Suprapubic skin (tissue), 4 donors: Measurements from ENCODE around the gene PRKD2. TPM values are rescaled to one million over a fixed set of nuclear protein-coding genes. Genes with fewer than 3 reads are reported as not detected.

Experiments used
- DNase-seq, 2 donors: peaks; one replicate each; pipeline ENCODE4 v3.0.0-alpha.2; 2019; ENCODE audit warnings: low spot score in 2 of 2
- H3K27ac ChIP-seq: fragments of 200-600 bp; sonication (generic); one replicate; pipeline ENCODE4 v1.5.1; 2019
- H3K27me3 ChIP-seq: fragments of 200-600 bp; sonication (generic); one replicate; pipeline ENCODE4 v1.5.1; 2019
- H3K36me3 ChIP-seq: fragments of 200-600 bp; sonication (generic); one replicate; pipeline ENCODE4 v1.5.1; 2019
- H3K4me1 ChIP-seq: fragments of 200-600 bp; sonication (generic); one replicate; pipeline ENCODE4 v1.5.1; 2019
- H3K4me3 ChIP-seq: fragments of 200-600 bp; sonication (generic); one replicate; pipeline ENCODE4 v1.5.1; 2019; ENCODE audit warnings: mild to moderate bottlenecking
- H3K9me3 ChIP-seq: fragments of 200-600 bp; sonication (generic); one replicate; pipeline ENCODE4 v1.5.1; 2019
- CTCF ChIP-seq, 2 donors: fragments of 200-600 bp in 1 of 2; fragments of 450-650 bp in 1 of 2; sonication (generic) in 1 of 2; IDR thresholded peaks; one replicate each; pipeline ENCODE4 v1.5.1; 2016 to 2019; ENCODE audit warnings: antibody characterized with exemption in 2 of 2, mild to moderate bottlenecking in 1 of 2, moderate library complexity in 1 of 2
- EP300 ChIP-seq: sonication (generic); formaldehyde crosslinking; IDR thresholded peaks from one replicate; pipeline ENCODE4 v1.6.1; 2017; ENCODE audit warnings: antibody characterized with exemption
- POLR2A ChIP-seq, 2 donors: fragments of 450-650 bp; IDR thresholded peaks; one replicate each; pipeline ENCODE4 v1.6.1; 2017; ENCODE audit warnings: antibody characterized with exemption in 2 of 2, mild to moderate bottlenecking in 2 of 2, moderate library complexity in 2 of 2
- POLR2AphosphoS5 ChIP-seq, 3 donors: sonication (generic); formaldehyde crosslinking; IDR thresholded peaks; one replicate each; pipeline ENCODE4 v1.6.1; 2017; ENCODE audit warnings: antibody characterized with exemption in 3 of 3
- WGBS: methylation state at CpG from one replicate; pipeline ENCODE4 v1.1.5; 2018; 5-methylcytosine and 5-hydroxymethylcytosine counted together
- total RNA-seq, 4 donors: library from RNA; depleted of rRNA; stranded (reverse); fragments of >200 nt; gene quantifications; one replicate each; pipeline ENCODE4 v1.1.0, GENCODE V29; 2016

Gene PRKD2
- total RNA-seq, 4 donors from 2014 or later = 51.5 to 136 (median 61.2) TPM

- no peak overlapping the region for H3K4me3 ChIP-seq
- 94% methylated on average over 18 of the region's 22 CpGs for WGBS
- no peak overlapping the region for H3K27ac ChIP-seq
- TF ChIP-seq POLR2A (IDR thresholded peaks at IDR 0.05) = no peak
- no peak for TF ChIP-seq POLR2AphosphoS5 (IDR thresholded peaks at IDR 0.05)
- TF ChIP-seq EP300 = no peak
- TF ChIP-seq CTCF (IDR thresholded peaks at IDR 0.05) = no peak
- peaks cover 61% of the 10 kb centered on the region for H3K36me3 ChIP-seq
- H3K4me1 ChIP-seq = peaks cover 19% of the 10 kb centered on the region
- H3K27me3 ChIP-seq = no peaks in the 10 kb centered on the region
- H3K9me3 ChIP-seq = no peaks in the 10 kb centered on the region
- no peak for DNase-seq
Observed at GRCh38 chr19:46720503-46721239, 3.8 kb upstream of the PRKD2 start.

GRCh38 chr19:46719629-46720502, 3.0 kb upstream of the PRKD2 start:
- H3K9me3 ChIP-seq = no peaks in the 10 kb centered on the region
- H3K27me3 ChIP-seq = no peaks in the 10 kb centered on the region
- TF ChIP-seq POLR2A (IDR thresholded peaks at IDR 0.05) = no peak
- WGBS = 82% methylated on average over 10 of the region's 25 CpGs
- no peak overlapping the region for H3K4me3 ChIP-seq
- no peak for DNase-seq
- H3K4me1 ChIP-seq = peaks cover 27% of the 10 kb centered on the region
- H3K27ac ChIP-seq = no peak overlapping the region
- peaks cover 53% of the 10 kb centered on the region for H3K36me3 ChIP-seq

- Histone ChIP-seq H3K4me3 (no peak overlapping the region), H3K36me3 (peaks cover 45% of the 10 kb centered on the region), H3K27ac (no peak overlapping the region), H3K9me3 (no peaks in the 10 kb centered on the region), H3K27me3 (no peaks in the 10 kb centered on the region), H3K4me1 (peaks cover 30% of the 10 kb centered on the region)
- 82% methylated on average over 15 of the region's 15 CpGs for WGBS
- DNase-seq = no peak
- no peak for TF ChIP-seq EP300
Observed at GRCh38 chr19:46718934-46719622, 2.2 kb upstream of the PRKD2 start.

GRCh38 chr19:46718157-46718933, 1.4 kb upstream of the PRKD2 start:
- H3K27ac ChIP-seq = peak overlapping the region; percentile 84
- peak overlapping the region; percentile 80 for H3K4me3 ChIP-seq
- no peak for DNase-seq
- H3K9me3 ChIP-seq = no peaks in the 10 kb centered on the region
- H3K27me3 ChIP-seq = no peaks in the 10 kb centered on the region
- no peak for TF ChIP-seq EP300
- no peak for TF ChIP-seq POLR2AphosphoS5 (IDR thresholded peaks at IDR 0.05)
- no peak for TF ChIP-seq POLR2A (IDR thresholded peaks at IDR 0.05)
- no peak for TF ChIP-seq CTCF (IDR thresholded peaks at IDR 0.05)
- peaks cover 38% of the 10 kb centered on the region for H3K4me1 ChIP-seq
- 44% methylated on average over 17 of the region's 17 CpGs for WGBS
- H3K36me3 ChIP-seq = peaks cover 38% of the 10 kb centered on the region

- peaks cover 41% of the 10 kb centered on the region for H3K4me1 ChIP-seq
- WGBS = 13% methylated on average over 4 of the region's 9 CpGs
Observed at GRCh38 chr19:46717716-46718143, 816 bp upstream of the PRKD2 start.

More at GRCh38 chr19:46717716-46718143, 816 bp upstream of the PRKD2 start:
- Histone ChIP-seq H3K4me3 (peak overlapping the region; percentile 80), H3K36me3 (peaks cover 32% of the 10 kb centered on the region), H3K27ac (peak overlapping the region; percentile 84), H3K27me3 (no peaks in the 10 kb centered on the region), H3K9me3 (no peaks in the 10 kb centered on the region)
- DNase-seq = no peak
- TF ChIP-seq CTCF (IDR thresholded peaks at IDR 0.05) = no peak
- no peak for TF ChIP-seq POLR2AphosphoS5 (IDR thresholded peaks at IDR 0.05)
- TF ChIP-seq POLR2A (IDR thresholded peaks at IDR 0.05) = no peak
- no peak for TF ChIP-seq EP300
